H1 (cell line): Measurements from ENCODE around the gene TBC1D28. TPM values are rescaled to one million over a fixed set of nuclear protein-coding genes. Genes with fewer than 3 reads are reported as not detected.
"Not testable (repeated sequence)": the region's sequence is repeated elsewhere in the genome, so short reads cannot be mapped to it uniquely, and the experiment has no call there.

Experiments used
- CTCF ChIA-PET: fragments of 300-600 bp; sonication (Branson Sonifier 250); formaldehyde crosslinking; loops from one replicate; lab custom pipeline; 2021; ENCODE audit not compliant: partially characterized antibody; lab: Charles Lee
- POLR2A ChIA-PET: fragments of 300-600 bp; sonication (Branson Sonifier 250); formaldehyde crosslinking; loops from one replicate; lab custom pipeline; 2021; ENCODE audit warnings: inconsistent platforms; ENCODE audit not compliant: partially characterized antibody; lab: Charles Lee
- DNase-seq, 2 experiments: peaks; one replicate each; pipeline versions ENCODE4 v3.0.0 to v3.0.0-alpha.2; 2010 to 2022; ENCODE audit warnings: low spot score in 2 of 2, low read depth in 1 of 2, mixed read lengths in 1 of 2
- FAIRE-seq: peaks from 2 replicates; lab custom pipeline; 2011; peaks lifted over from hg19 to GRCh38; lab: Jason Lieb, UNC
- H2AFZ ChIP-seq: 2 replicates; pipeline ENCODE4 v1.8.1; 2012; ENCODE audit warnings: low read length, inconsistent platforms
- H2AK5ac ChIP-seq: 2 replicates; pipeline ENCODE4 v1.6.1; 2013; ENCODE audit warnings: low read depth, low read length
- H2BK120ac ChIP-seq: replicated peaks from 2 replicates; pipeline ENCODE3; 2013; ENCODE audit warnings: low read depth, low read length, inconsistent platforms
- H2BK12ac ChIP-seq: 2 replicates; pipeline ENCODE4 v1.6.1; 2013; ENCODE audit warnings: low read depth, low read length
- H2BK15ac ChIP-seq: 2 replicates; pipeline ENCODE4 v1.6.1; 2013; ENCODE audit warnings: low read length
- H2BK20ac ChIP-seq: 2 replicates; pipeline ENCODE4 v1.6.1; 2013; ENCODE audit warnings: low read length
- H2BK5ac ChIP-seq: 2 replicates; pipeline ENCODE4 v1.6.1; 2013; ENCODE audit warnings: low read depth, low read length
- H3K14ac ChIP-seq: 2 replicates; pipeline ENCODE4 v1.6.1; 2013; ENCODE audit warnings: inconsistent platforms; ENCODE audit not compliant: insufficient read length
- H3K18ac ChIP-seq: 2 replicates; pipeline ENCODE4 v1.6.1; 2013; ENCODE audit warnings: low read length; ENCODE audit errors: extremely low read depth
- H3K23ac ChIP-seq: 2 replicates; pipeline ENCODE4 v1.6.1; 2013; ENCODE audit warnings: inconsistent platforms; ENCODE audit not compliant: insufficient read length
- H3K23me2 ChIP-seq: 2 replicates; pipeline ENCODE4 v1.6.1; 2013; ENCODE audit warnings: low read depth, low read length
- H3K27ac ChIP-seq: 2 replicates; pipeline ENCODE4 v1.6.1; 2011; ENCODE audit warnings: low read depth, low read length, inconsistent platforms
- H3K27me3 ChIP-seq, 4 experiments: replicated peaks in 1 of 4; 1 replicate in 1 of 4; 2 replicates in 3 of 4; pipeline versions ENCODE4 v1.6.1 to v1.8.1; 2011 to 2013; ENCODE audit warnings: low read length in 3 of 4, mild to moderate bottlenecking in 3 of 4, inconsistent platforms in 2 of 4, mixed read lengths in 2 of 4, moderate library complexity in 1 of 4; ENCODE audit not compliant: control insufficient read depth in 3 of 4, insufficient read depth in 3 of 4; ENCODE audit errors: extremely low read depth in 1 of 4
- H3K36me3 ChIP-seq, 4 experiments: 2 replicates each; pipeline versions ENCODE4 v1.6.1 to v1.8.1; 2011 to 2013; ENCODE audit warnings: mild to moderate bottlenecking in 4 of 4, low read length in 3 of 4, moderate library complexity in 2 of 4, control low read depth in 1 of 4, inconsistent platforms in 1 of 4; ENCODE audit not compliant: insufficient read depth in 4 of 4, control insufficient read depth in 2 of 4
- H3K4ac ChIP-seq: replicated peaks from 2 replicates; pipeline ENCODE3; 2013; ENCODE audit warnings: low read length, low read depth, mixed read lengths, inconsistent platforms; ENCODE audit not compliant: insufficient read length
- H3K4me1 ChIP-seq, 4 experiments: replicated peaks in 1 of 4; 1 replicate in 1 of 4; 2 replicates in 3 of 4; pipeline versions ENCODE4 v1.6.1 to v1.8.1; 2011 to 2013; ENCODE audit warnings: low read length in 3 of 4, inconsistent platforms in 2 of 4, mixed read lengths in 1 of 4; ENCODE audit not compliant: insufficient read depth in 4 of 4, control insufficient read depth in 3 of 4
- H3K4me2 ChIP-seq, 2 experiments: 2 replicates each; pipeline versions ENCODE4 v1.6.1 to v1.8.1; 2011 to 2013; ENCODE audit warnings: low read depth in 2 of 2, low read length in 2 of 2, control low read depth in 1 of 2, inconsistent platforms in 1 of 2, mild to moderate bottlenecking in 1 of 2; ENCODE audit not compliant: insufficient read depth in 1 of 2
- H3K4me3 ChIP-seq, 4 experiments: fragments of 200-600, 300-600 bp in 1 of 4; sonication (generic), shearing (Covaris generic), sonication (Bioruptor Twin) in 1 of 4; 2 replicates each; pipeline versions ENCODE4 v1.5.1 to v1.8.1; 2011 to 2016; ENCODE audit warnings: low read length in 4 of 4, low read depth in 3 of 4, control low read depth in 2 of 4, inconsistent platforms in 2 of 4, mild to moderate bottlenecking in 2 of 4, mixed read lengths in 1 of 4, moderate library complexity in 1 of 4; ENCODE audit not compliant: insufficient read depth in 2 of 4; ENCODE audit errors: extremely low read depth in 1 of 4
- H3K56ac ChIP-seq: replicated peaks from 2 replicates; pipeline ENCODE3; 2013; ENCODE audit warnings: low read depth, mild to moderate bottlenecking, mixed read lengths, low read length, inconsistent platforms; ENCODE audit not compliant: insufficient read length
- H3K79me1 ChIP-seq: 2 replicates; pipeline ENCODE4 v1.6.1; 2013; ENCODE audit warnings: low read depth, low read length, control low read depth
- H3K79me2 ChIP-seq, 2 experiments: 2 replicates each; pipeline versions ENCODE4 v1.6.1 to v1.8.1; 2012 to 2013; ENCODE audit warnings: low read length in 2 of 2, mild to moderate bottlenecking in 2 of 2, inconsistent platforms in 1 of 2; ENCODE audit not compliant: insufficient read depth in 2 of 2, control insufficient read depth in 1 of 2
- H3K9ac ChIP-seq, 4 experiments: replicated peaks in 1 of 4; 1 replicate in 1 of 4; 2 replicates in 3 of 4; pipeline versions ENCODE4 v1.6.1 to v1.8.1; 2011 to 2013; ENCODE audit warnings: low read depth in 3 of 4, low read length in 3 of 4, control low read depth in 2 of 4, mild to moderate bottlenecking in 2 of 4, moderate library complexity in 2 of 4, inconsistent platforms in 1 of 4; ENCODE audit errors: extremely low read depth in 1 of 4
- H3K9me3 ChIP-seq, 2 experiments: 2 replicates each; pipeline versions ENCODE4 v1.6.1 to v1.8.1; 2012 to 2013; ENCODE audit warnings: mild to moderate bottlenecking in 2 of 2, moderate library complexity in 2 of 2, control low read depth in 1 of 2, inconsistent platforms in 1 of 2, low read depth in 1 of 2, low read length in 1 of 2, mixed read lengths in 1 of 2; ENCODE audit not compliant: insufficient read depth in 2 of 2
- H4K20me1 ChIP-seq, 2 experiments: replicated peaks in 1 of 2; 2 replicates each; pipeline versions ENCODE3 to v1.8.1; 2011 to 2013; ENCODE audit warnings: inconsistent platforms in 2 of 2, low read length in 2 of 2, mild to moderate bottlenecking in 1 of 2; ENCODE audit not compliant: insufficient read depth in 2 of 2, control insufficient read depth in 1 of 2
- H4K5ac ChIP-seq: 2 replicates; pipeline ENCODE4 v1.6.1; 2013; ENCODE audit warnings: low read length, low read depth, mixed read lengths, inconsistent platforms; ENCODE audit not compliant: insufficient read length
- H4K8ac ChIP-seq: 2 replicates; pipeline ENCODE4 v1.8.0; 2013; ENCODE audit warnings: mild to moderate bottlenecking, moderate library complexity, low read length, inconsistent platforms; ENCODE audit not compliant: insufficient read depth; ENCODE audit errors: extremely low read depth
- H4K91ac ChIP-seq: replicated peaks from 2 replicates; pipeline ENCODE3; 2013; ENCODE audit warnings: low read length, mixed read lengths, inconsistent platforms; ENCODE audit not compliant: insufficient read length
- WGBS, 2 experiments: shearing (Covaris generic) in 1 of 2; methylation state at CpG; one replicate each; pipeline versions ENCODE4 v1.1.6 to v1.1.7; 2013 to 2015; ENCODE audit warnings: low lambda C conversion rate in 2 of 2, mixed read lengths in 2 of 2, inconsistent platforms in 1 of 2, low coverage in 1 of 2, missing lambda C conversion rate in 1 of 2; ENCODE audit not compliant: insufficient replicate concordance in 2 of 2, insufficient coverage in 1 of 2, insufficient read length in 1 of 2; ENCODE audit errors: extremely low coverage in 1 of 2, missing lambda C conversion rate in 1 of 2; 5-methylcytosine and 5-hydroxymethylcytosine counted together
- polyA plus RNA-seq, 7 experiments: library from polyadenylated mRNA; depleted of rRNA in 3 of 7; stranded (reverse) in 5 of 7; unstranded in 2 of 7; fragments of >200 nt in 5 of 7; fragments of 200-250 nt in 2 of 7; gene quantifications; 1 replicate in 5 of 7; 2 replicates in 1 of 7; 4 replicates in 1 of 7; pipeline versions ENCODE4 v1.2.1 to v1.2.3, GENCODE V29; 2011 to 2013; ENCODE audit warnings: missing spikeins in 2 of 7, mixed read lengths in 2 of 7
- total RNA-seq: library from RNA; stranded (reverse); fragmentation: NEBNext Ultra II Directional; extraction: Animal tissue kit (Norgen Biotek cat#: 25700); gene quantifications from 2 replicates; pipeline ENCODE4 v1.2.1, GENCODE V29; 2021

Gene TBC1D28
- total and polyA plus RNA-seq, 2 of the 8 experiments (the other 6 are each of a cell fraction or from before 2014, with no cell fraction given): not detected

DNA sequence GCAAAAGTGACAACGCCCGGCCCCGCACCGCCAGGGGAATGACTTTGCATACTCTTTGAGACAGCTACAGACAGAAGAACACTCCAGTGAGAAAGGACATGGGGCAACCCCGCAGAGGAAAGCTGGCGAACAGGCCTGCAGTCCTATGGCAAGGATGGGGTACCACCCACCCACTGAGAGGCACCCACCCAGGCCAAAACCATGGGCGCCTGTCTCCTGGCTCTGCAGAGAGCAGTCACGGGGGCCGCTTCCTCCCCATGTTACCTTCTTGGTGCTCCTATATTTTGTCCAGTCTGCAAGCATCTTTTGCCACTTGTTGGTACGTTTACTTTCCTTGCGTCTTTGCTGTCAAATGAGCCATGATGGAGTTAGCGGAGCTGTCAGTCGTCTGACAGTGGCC, 5.8 kb downstream of the TBC1D28 start:
- POLR2A ChIA-PET, H3K14ac ChIP-seq, H3K27me3 ChIP-seq, H3K4me1 ChIP-seq, H2BK120ac ChIP-seq, H3K4me2 ChIP-seq, H3K27ac ChIP-seq, H3K36me3 ChIP-seq, H3K4me3 ChIP-seq, H2BK5ac ChIP-seq, H3K9me3 ChIP-seq, H4K20me1 ChIP-seq, H3K23ac ChIP-seq, H2AFZ ChIP-seq, CTCF ChIA-PET, H3K4ac ChIP-seq, H2BK12ac ChIP-seq, H3K23me2 ChIP-seq, H2AK5ac ChIP-seq, H3K56ac ChIP-seq, H2BK20ac ChIP-seq, H2BK15ac ChIP-seq, H4K8ac ChIP-seq, DNase-seq, H3K79me2 ChIP-seq, H3K18ac ChIP-seq, H3K9ac ChIP-seq, H4K5ac ChIP-seq, H4K91ac ChIP-seq, FAIRE-seq, H3K79me1 ChIP-seq: not testable (repeated sequence)
- 98% methylated on average over 11 of the region's 13 CpGs; no CpG with 5 or more reads in 1 of the 2 experiments for WGBS, 2 experiments

DNA sequence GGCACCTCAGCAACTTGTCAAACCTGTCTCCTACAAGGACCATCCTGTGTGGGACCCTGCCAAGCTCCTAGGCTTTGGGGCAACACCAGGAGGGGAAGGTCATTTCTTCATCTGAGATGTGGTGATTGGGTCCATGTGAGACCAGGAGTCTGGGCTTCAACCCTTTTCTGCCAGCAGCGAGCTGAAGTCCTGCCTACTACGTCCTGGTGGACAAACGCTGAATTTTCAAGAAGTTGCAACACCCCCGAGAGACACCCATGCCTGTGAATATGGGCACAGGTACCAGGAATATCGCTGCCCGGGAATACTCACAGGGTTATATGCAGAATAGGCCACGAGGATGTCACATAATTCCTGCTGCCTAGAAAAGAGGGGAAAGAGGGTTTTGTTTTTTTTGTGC, 8.0 kb downstream of the TBC1D28 start:
- CTCF ChIA-PET, H2BK15ac ChIP-seq, H2BK120ac ChIP-seq, H3K23me2 ChIP-seq, H3K4me3 ChIP-seq, H2BK12ac ChIP-seq, H2BK5ac ChIP-seq, H2AFZ ChIP-seq, H4K20me1 ChIP-seq, H3K4me1 ChIP-seq, H2AK5ac ChIP-seq, H4K8ac ChIP-seq, H3K36me3 ChIP-seq, H3K9me3 ChIP-seq, FAIRE-seq, DNase-seq, H3K27me3 ChIP-seq, H3K23ac ChIP-seq, H3K27ac ChIP-seq, H3K4me2 ChIP-seq, POLR2A ChIA-PET, H3K4ac ChIP-seq, H3K18ac ChIP-seq, H4K5ac ChIP-seq, H3K14ac ChIP-seq, H4K91ac ChIP-seq, H3K79me1 ChIP-seq, H3K56ac ChIP-seq, H3K9ac ChIP-seq, H3K79me2 ChIP-seq, H2BK20ac ChIP-seq: not testable (repeated sequence)
- WGBS, 2 experiments: 88% methylated on average over 7 of the region's 7 CpGs; no CpG with 5 or more reads in 1 of the 2 experiments
